ENCODE results near the gene HOXC9.

The HOXC9 gene

GRCh38 chr12:54047160-54047963 is 47.4 kb downstream of the HOXC9 start:
- TF ChIP-seq CTCF (IDR thresholded peaks at IDR 0.05) = no peak

GRCh38 chr12:54047964-54048303 is 48.0 kb downstream of the HOXC9 start:
- no peak for TF ChIP-seq CTCF (IDR thresholded peaks at IDR 0.05)

GRCh38 chr12:54048406-54049093 is 48.6 kb downstream of the HOXC9 start:
- TF ChIP-seq CTCF (IDR thresholded peaks at IDR 0.05) = no peak

- no peak for TF ChIP-seq CTCF (IDR thresholded peaks at IDR 0.05)
Observed at GRCh38 chr12:54049108-54049507, 49.1 kb downstream of the HOXC9 start.

GRCh38 chr12:54050482-54050810 is 50.5 kb downstream of the HOXC9 start:
- TF ChIP-seq CTCF (IDR thresholded peaks at IDR 0.05) = no peak

GRCh38 chr12:54051026-54051842 is 51.3 kb downstream of the HOXC9 start:
- TF ChIP-seq CTCF (IDR thresholded peaks at IDR 0.05) = no peak

GRCh38 chr12:54051874-54052437 is 52.0 kb downstream of the HOXC9 start:
- no peak for TF ChIP-seq CTCF (IDR thresholded peaks at IDR 0.05)
